SK-N-MC (cell line): ENCODE results near the gene PDE5A.
"Not testable (repeated sequence)": the region's sequence is repeated elsewhere in the genome, so short reads cannot be mapped to it uniquely, and the experiment has no call there.

Source experiments
- DNase-seq: peaks from one replicate; pipeline ENCODE4 v3.0.0-alpha.2; 2011; ENCODE audit warnings: low read depth, low spot score
- H3K27ac ChIP-seq: fragments of 200-600 bp; sonication (generic); 2 replicates; pipeline ENCODE4 v1.5.1; 2016; ENCODE audit warnings: mixed run types
- H3K36me3 ChIP-seq: fragments of 200-600 bp; sonication (generic); 2 replicates; pipeline ENCODE4 v1.6.1; 2017; ENCODE audit warnings: antibody characterized with exemption, low read length, mixed read lengths; ENCODE audit not compliant: insufficient read depth
- H3K4me3 ChIP-seq: fragments of 200-600 bp; sonication (generic); 2 replicates; pipeline ENCODE4 v1.5.1; 2016
- H3K9ac ChIP-seq: fragments of 200-600 bp; sonication (generic); 2 replicates; pipeline ENCODE4 v1.8.0; 2017; ENCODE audit warnings: mixed run types, mixed read lengths; ENCODE audit not compliant: insufficient read length
- H3K9me3 ChIP-seq: fragments of 200-600 bp; sonication (generic); 2 replicates; pipeline ENCODE4 v1.6.1; 2017; ENCODE audit warnings: low read depth, mild to moderate bottlenecking, antibody characterized with exemption, low read length, moderate library complexity, mixed read lengths
- EZH2 ChIP-seq: fragments of 200-600 bp; sonication (generic); IDR thresholded peaks from one replicate; pipeline ENCODE4 v1.6.1; 2017; ENCODE audit warnings: antibody characterized with exemption
- FOXP2 ChIP-seq: optimal IDR thresholded peaks from 2 replicates; pipeline ENCODE3; 2011; ENCODE audit warnings: mild to moderate bottlenecking, moderate library complexity; ENCODE audit not compliant: insufficient read depth; ENCODE audit errors: extremely low read length, control extremely low read depth
- POLR2AphosphoS5 ChIP-seq: IDR thresholded peaks from 2 replicates; pipeline ENCODE4 v1.6.1; 2012; ENCODE audit warnings: mild to moderate bottlenecking, low read depth, low read length, borderline replicate concordance

Gene PDE5A

DNA sequence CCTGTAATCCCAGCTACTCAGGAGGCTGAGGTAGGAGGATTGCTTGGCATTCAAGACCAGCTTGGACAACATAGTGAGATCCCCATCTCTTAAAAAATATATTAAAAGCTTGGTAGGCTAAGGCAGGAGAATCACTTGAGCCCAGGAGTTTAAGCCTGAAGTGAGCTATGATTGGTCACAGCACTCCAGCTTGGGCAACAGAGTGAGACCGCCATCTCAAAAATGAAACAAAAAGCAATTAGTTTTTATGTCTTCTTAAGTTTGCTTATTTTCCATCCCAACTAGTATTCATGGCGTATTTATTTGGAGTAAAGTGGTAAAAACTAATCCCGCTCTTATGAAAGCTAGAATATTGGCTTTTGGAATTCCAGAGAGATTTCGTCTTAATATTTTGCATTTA lies 25.4 kb upstream of the PDE5A start:
- Histone ChIP-seq H3K4me3 (no peak overlapping the region), H3K9me3 (no peaks in the 10 kb centered on the region), H3K27ac (no peak overlapping the region), H3K9ac (no peak overlapping the region), H3K36me3 (no peaks in the 10 kb centered on the region)
- no peak for TF ChIP-seq EZH2
- TF ChIP-seq FOXP2, result no peak
- no peak for TF ChIP-seq POLR2AphosphoS5
- no peak for DNase-seq

DNA sequence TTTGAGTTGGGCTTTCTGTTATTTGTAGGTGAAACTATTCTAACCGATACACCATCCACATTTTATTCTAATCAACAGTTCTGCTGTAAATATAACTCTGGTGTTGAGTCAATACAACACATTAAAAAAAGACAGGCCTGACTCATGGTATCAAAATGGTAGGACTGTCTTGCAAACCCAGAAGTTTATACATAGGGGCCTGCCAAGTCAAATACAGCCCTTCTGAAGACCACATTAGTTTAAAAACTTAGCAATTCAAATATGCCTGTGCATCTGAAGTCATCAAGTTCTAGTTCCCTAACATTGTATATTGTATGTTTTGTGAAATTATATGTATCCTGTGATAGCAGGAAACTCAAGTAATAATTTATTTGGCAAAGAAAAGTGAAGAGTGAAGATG lies 24.4 kb upstream of the PDE5A start:
- no peak for TF ChIP-seq POLR2AphosphoS5
- TF ChIP-seq EZH2, result no peak
- no peak for TF ChIP-seq FOXP2
- no peak overlapping the region for H3K4me3 ChIP-seq
- no peak overlapping the region for H3K27ac ChIP-seq
- no peaks in the 10 kb centered on the region for H3K36me3 ChIP-seq
- H3K9me3 ChIP-seq, result no peaks in the 10 kb centered on the region
- DNase-seq, result no peak
- H3K9ac ChIP-seq, result no peak overlapping the region

DNA sequence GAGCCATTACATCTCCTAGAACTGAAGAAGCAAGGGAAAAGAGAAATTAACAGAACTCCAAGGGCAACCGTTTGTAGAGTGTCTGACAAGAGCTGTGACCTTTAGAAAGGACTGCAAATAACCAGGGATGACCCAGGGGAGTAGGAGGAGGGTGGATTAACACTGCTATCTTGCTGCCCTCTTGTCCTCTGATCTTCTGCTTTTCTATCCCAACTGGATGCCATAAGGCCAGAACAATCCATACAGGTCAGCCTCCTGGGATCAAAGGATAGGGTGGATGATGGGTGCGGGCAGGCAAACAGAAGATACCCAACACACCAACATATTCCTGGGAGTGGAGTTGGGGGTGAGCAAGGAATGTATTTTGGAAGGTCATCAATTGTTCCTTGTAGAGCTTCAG lies 19.8 kb upstream of the PDE5A start:
- DNase-seq, result no peak
- Histone ChIP-seq H3K9me3 (no peaks in the 10 kb centered on the region), H3K4me3 (no peak overlapping the region), H3K36me3 (no peaks in the 10 kb centered on the region), H3K27ac (no peak overlapping the region), H3K9ac (no peak overlapping the region)
- TF ChIP-seq POLR2AphosphoS5 (no peak), FOXP2 (no peak), EZH2 (no peak)

DNA sequence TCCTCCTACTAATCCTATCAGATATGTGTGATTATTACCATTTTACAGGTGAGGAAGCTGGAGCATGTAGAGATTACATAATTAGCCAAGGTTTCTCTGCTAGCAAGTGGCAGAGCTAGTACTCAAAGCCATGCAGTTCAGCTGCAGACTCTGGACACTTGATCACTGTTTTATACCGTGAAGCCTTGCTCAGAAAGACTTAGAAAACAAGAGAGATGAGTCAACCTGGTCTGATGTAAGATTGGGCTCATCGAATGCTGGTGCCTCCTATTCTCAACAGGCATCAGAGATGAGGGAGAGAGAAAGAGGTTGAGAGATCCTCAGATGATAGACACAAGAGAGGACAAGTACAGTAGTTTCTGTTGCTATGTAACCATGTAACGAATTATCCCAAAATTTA lies 19.0 kb upstream of the PDE5A start:
- H3K9me3 ChIP-seq, result no peaks in the 10 kb centered on the region
- DNase-seq, result no peak
- no peaks in the 10 kb centered on the region for H3K36me3 ChIP-seq
- TF ChIP-seq EZH2 (no peak), POLR2AphosphoS5 (no peak), FOXP2 (no peak)
- no peak overlapping the region for H3K9ac ChIP-seq
- H3K4me3 ChIP-seq, result no peak overlapping the region
- no peak overlapping the region for H3K27ac ChIP-seq

DNA sequence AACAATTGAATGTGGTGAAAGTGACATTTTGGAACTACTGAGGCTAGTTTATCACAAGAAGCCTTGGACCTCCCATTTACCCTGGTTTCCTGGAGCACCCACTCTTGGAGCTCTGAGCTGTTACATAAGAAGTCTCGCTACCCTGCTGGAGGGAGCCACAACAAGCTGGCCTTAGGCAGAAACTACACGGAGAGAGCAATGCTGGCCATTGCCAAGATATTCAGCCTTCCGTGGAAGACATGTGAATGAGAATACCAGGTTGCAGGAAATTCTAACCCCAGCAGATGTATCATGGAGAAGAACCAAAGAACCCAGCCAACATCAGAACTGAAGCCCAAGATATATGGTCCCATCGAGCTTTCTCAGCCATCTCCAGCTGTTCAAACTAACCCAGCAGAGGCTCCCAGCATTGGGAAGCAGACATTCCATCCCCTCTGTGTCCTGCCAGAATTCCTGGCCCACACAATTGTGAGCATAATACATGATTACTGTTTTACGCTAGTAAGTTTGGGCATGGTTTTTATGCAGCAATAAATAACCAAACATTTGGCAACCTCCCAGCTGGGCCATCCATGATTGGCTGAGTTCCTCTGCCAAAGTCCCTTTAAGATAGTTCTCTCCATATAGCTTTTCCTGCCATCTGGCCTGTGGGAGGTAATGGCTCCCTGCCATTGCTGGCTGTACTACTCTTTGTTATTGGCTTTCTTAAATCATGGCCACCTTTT lies 17.9 kb upstream of the PDE5A start:
- Histone ChIP-seq H3K9ac (no peak overlapping the region), H3K9me3 (no peaks in the 10 kb centered on the region), H3K36me3 (no peaks in the 10 kb centered on the region), H3K27ac (no peak overlapping the region), H3K4me3 (no peak overlapping the region)
- no peak for DNase-seq
- no peak for TF ChIP-seq FOXP2
- no peak for TF ChIP-seq EZH2
- no peak for TF ChIP-seq POLR2AphosphoS5

DNA sequence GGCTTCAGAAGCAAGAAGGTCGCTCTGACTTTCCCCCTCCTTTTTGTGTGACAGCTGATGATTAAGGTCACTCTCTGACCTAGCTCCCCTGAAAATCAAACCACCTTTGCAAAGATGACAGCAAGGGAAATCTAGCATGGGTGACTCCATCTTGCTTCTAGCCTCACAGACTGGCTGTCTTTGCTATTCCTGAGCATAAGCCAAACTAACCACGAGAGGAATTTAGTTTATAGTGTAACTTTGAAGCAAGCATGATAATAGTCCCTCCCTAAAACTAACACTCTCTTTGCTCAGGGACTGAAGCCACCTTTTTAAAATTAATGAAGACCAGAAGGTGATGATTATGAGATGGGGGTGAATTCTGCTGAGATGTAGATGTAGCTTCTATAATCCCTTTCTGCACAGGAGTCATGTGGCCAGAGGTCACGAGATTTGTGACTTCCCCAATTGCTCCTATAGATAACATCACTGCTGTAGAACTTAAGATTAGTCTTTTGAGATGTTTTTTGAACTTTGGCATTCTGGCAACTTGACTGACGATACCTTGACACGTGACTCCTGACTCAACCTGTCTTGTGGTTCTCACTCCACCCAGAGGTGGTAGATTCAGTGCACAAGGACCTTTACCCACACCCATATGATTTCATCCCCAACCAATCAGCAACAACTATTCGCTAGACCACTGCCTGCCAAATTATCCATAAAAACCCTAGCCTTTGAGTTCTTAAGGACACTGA lies 14.9 kb upstream of the PDE5A start:
- TF ChIP-seq EZH2 (no peak), FOXP2 (no peak), POLR2AphosphoS5 (no peak)
- Histone ChIP-seq H3K9ac (no peak overlapping the region), H3K4me3 (no peak overlapping the region), H3K27ac (no peak overlapping the region), H3K9me3 (no peaks in the 10 kb centered on the region), H3K36me3 (no peaks in the 10 kb centered on the region)
- no peak for DNase-seq

DNA sequence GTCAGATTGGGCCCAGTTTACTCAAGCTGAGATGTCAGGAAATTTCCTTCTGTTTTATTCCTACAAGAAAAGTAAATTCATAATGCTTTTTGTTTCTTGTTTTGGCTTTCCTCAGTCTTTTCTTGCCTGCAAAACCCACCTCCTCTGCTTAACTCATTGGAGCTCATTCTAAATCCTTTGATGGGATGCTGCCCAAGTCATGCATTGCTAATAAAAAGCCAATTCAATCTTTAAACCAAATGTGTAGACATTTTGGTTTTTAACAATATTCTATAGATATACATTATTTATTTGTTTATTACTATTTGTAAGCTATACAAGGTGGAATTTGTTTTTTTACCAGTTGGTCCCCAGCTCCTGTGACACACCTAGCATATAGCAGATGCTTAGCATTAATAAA lies 13.2 kb upstream of the PDE5A start:
- Histone ChIP-seq H3K9me3 (no peaks in the 10 kb centered on the region), H3K36me3 (no peaks in the 10 kb centered on the region), H3K4me3 (no peak overlapping the region), H3K27ac (no peak overlapping the region), H3K9ac (no peak overlapping the region)
- TF ChIP-seq POLR2AphosphoS5 (no peak), EZH2 (no peak), FOXP2 (no peak)
- DNase-seq, result no peak

DNA sequence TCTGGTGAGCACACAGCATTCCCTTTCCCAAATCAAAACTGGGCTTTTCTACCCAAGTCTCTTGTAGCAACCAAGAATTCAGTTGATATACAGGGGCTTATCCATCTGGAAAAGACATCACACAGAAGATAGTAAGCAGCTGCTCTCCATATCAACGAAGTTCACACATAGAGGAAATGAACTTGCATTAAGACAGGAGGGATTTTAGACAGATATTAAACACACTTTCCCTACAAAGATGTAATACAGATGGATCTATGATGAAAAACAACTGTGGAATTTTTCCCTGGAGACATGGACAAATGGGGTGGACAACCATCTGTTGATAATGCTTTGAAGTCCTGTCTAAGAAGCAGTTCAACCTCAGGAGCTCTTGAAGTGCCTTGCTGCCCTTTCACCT lies 9.8 kb upstream of the PDE5A start:
- H3K36me3 ChIP-seq, result no peaks in the 10 kb centered on the region
- no peak overlapping the region for H3K27ac ChIP-seq
- no peak for DNase-seq
- no peak overlapping the region for H3K9ac ChIP-seq
- TF ChIP-seq FOXP2, result no peak
- TF ChIP-seq EZH2, result no peak
- TF ChIP-seq POLR2AphosphoS5, result no peak
- no peaks in the 10 kb centered on the region for H3K9me3 ChIP-seq
- no peak overlapping the region for H3K4me3 ChIP-seq

DNA sequence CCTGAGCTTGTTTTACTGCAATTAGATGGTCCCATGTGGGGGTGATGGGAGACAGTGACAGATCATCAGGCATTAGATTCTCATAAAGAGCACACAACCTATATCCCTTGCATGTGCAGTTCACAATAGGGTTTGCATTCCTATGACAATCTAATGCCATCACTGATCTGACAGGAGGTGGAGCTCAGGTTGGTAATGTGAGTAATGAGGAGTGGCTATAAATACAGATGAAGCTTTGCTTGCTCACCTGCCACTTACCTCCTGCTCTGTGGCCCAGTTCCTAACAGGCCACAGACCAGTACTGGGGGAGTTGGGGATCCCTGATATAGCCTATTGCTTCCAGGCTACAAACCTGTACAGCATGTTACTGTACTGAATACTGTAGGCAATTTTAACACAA lies 8.2 kb upstream of the PDE5A start:
- H3K9me3 ChIP-seq, H3K9ac ChIP-seq, H3K36me3 ChIP-seq, H3K27ac ChIP-seq, H3K4me3 ChIP-seq, DNase-seq: not testable (repeated sequence)
